ENCODE data around the gene OCRL.

- no peak for TF ChIP-seq CTCF (conservative IDR thresholded peaks at IDR 0.05; ENCODE audit: low read length)
- no peak for TF ChIP-seq EZH2phosphoT487 (IDR thresholded peaks at IDR 0.05; ENCODE audit: borderline replicate concordance)
These were observed 36.5 kb downstream of the OCRL start for GRCh38 chrX:129576539-129576938.

Measured in Loucy (cell line).